Neural progenitor cell (in vitro differentiated cells): Measurements from ENCODE around the gene ENTREP3. TPM values are rescaled to one million over a fixed set of nuclear protein-coding genes. Genes with fewer than 3 reads are reported as not detected.

Experiments used
- DNase-seq: peaks from one replicate; pipeline ENCODE4 v3.0.0-alpha.2; 2016; ENCODE audit warnings: low spot score
- H2AFZ ChIP-seq: fragments of 200-600 bp; sonication (generic); replicated peaks from 2 replicates; pipeline ENCODE4 v1.6.1; 2016; ENCODE audit warnings: antibody characterized with exemption
- H3F3A ChIP-seq: fragments of 200-600 bp; sonication (generic); 2 replicates; pipeline ENCODE4 v1.6.1; 2016; ENCODE audit warnings: antibody characterized with exemption, low read depth
- H3K27ac ChIP-seq: fragments of 200-600 bp; sonication (generic); 2 replicates; pipeline ENCODE4 v1.5.1; 2016; ENCODE audit warnings: mild to moderate bottlenecking
- H3K27me3 ChIP-seq: fragments of 200-600 bp; sonication (generic); 2 replicates; pipeline ENCODE4 v1.6.1; 2016; ENCODE audit warnings: mild to moderate bottlenecking, moderate library complexity
- H3K36me3 ChIP-seq: fragments of 200-600 bp; sonication (generic); 2 replicates; pipeline ENCODE4 v1.5.1; 2016
- H3K4me1 ChIP-seq: fragments of 200-600 bp; sonication (generic); 2 replicates; pipeline ENCODE4 v1.6.1; 2016; ENCODE audit warnings: mixed run types
- H3K4me2 ChIP-seq: fragments of 200-600 bp; sonication (generic); 2 replicates; pipeline ENCODE4 v1.6.1; 2016
- H3K4me3 ChIP-seq: fragments of 200-600 bp; sonication (generic); 2 replicates; pipeline ENCODE4 v1.5.1; 2016
- H3K79me2 ChIP-seq: fragments of 200-600 bp; sonication (generic); 2 replicates; pipeline ENCODE4 v1.6.1; 2016; ENCODE audit warnings: low read depth
- H3K9ac ChIP-seq: fragments of 200-600 bp; sonication (generic); 2 replicates; pipeline ENCODE4 v1.6.1; 2016
- H3K9me3 ChIP-seq: fragments of 200-600 bp; sonication (generic); 2 replicates; pipeline ENCODE4 v1.5.1; 2016; ENCODE audit warnings: low read depth
- H4K20me1 ChIP-seq: fragments of 200-600 bp; sonication (generic); 2 replicates; pipeline ENCODE4 v1.6.1; 2016; ENCODE audit warnings: low read depth
- H3K27ac Mint-ChIP-seq: 3 replicates; pipeline ENCODE4 v1.8.0; 2021; ENCODE audit warnings: mixed read lengths
- H3K27me3 Mint-ChIP-seq: 2 replicates; pipeline ENCODE4 v1.8.0; 2022; ENCODE audit warnings: low read depth, mild to moderate bottlenecking, inconsistent platforms, moderate library complexity, mixed read lengths; ENCODE audit not compliant: insufficient read depth
- H3K36me3 Mint-ChIP-seq: 3 replicates; pipeline ENCODE4 v1.8.0; 2021; ENCODE audit warnings: mixed read lengths
- H3K4me1 Mint-ChIP-seq: 3 replicates; pipeline ENCODE4 v1.8.0; 2021; ENCODE audit warnings: mixed read lengths
- H3K4me3 Mint-ChIP-seq: 3 replicates; pipeline ENCODE4 v1.8.0; 2021; ENCODE audit warnings: mild to moderate bottlenecking, moderate library complexity, mixed read lengths
- H3K9me3 Mint-ChIP-seq: 3 replicates; pipeline ENCODE4 v1.8.0; 2020; ENCODE audit warnings: mixed read lengths
- CTCF ChIP-seq: fragments of 200-600 bp; sonication (generic); IDR thresholded peaks from 2 replicates; pipeline ENCODE4 v1.5.1; 2017; ENCODE audit warnings: antibody characterized with exemption, mild to moderate bottlenecking
- EZH2 ChIP-seq: fragments of 200-600 bp; sonication (generic); IDR thresholded peaks from 2 replicates; pipeline ENCODE4 v1.6.1; 2017; ENCODE audit warnings: antibody characterized with exemption, mild to moderate bottlenecking, moderate library complexity
- EZH2phosphoT487 ChIP-seq: fragments of 200-600 bp; sonication (generic); IDR thresholded peaks from 2 replicates; pipeline ENCODE4 v1.6.1; 2017; ENCODE audit warnings: antibody characterized with exemption
- total RNA-seq: library from RNA; depleted of rRNA; stranded (reverse); fragments of >200 nt; gene quantifications from 2 replicates; pipeline ENCODE4 v1.2.3, GENCODE V29; 2015; ENCODE audit warnings: low replicate concordance

The ENTREP3 gene
- total RNA-seq, 1 donor from 2014 or later: 4.8 TPM

GRCh38 chr1:155263067-155263466 is 7.8 kb upstream of the ENTREP3 start:
- Histone ChIP-seq H3K36me3 (peaks cover 12% of the 10 kb centered on the region), H2AFZ (no peak overlapping the region), H3K9ac (no peak overlapping the region), H3F3A (peaks cover 68% of the 10 kb centered on the region), H3K4me2 (no peak overlapping the region), H3K27me3 (no peaks in the 10 kb centered on the region), H3K79me2 (peaks cover 19% of the 10 kb centered on the region), H3K9me3 (no peaks in the 10 kb centered on the region), H3K27ac (no peak overlapping the region), H4K20me1 (peaks cover 8% of the 10 kb centered on the region), H3K4me1 (peaks cover 6% of the 10 kb centered on the region), H3K4me3 (no peak overlapping the region)
- no peak for TF ChIP-seq EZH2
- TF ChIP-seq CTCF: no peak
- no peak for TF ChIP-seq EZH2phosphoT487
- Mint-ChIP-seq H3K27me3 (peaks cover 13% of the 10 kb centered on the region), H3K9me3 (no peaks in the 10 kb centered on the region), H3K27ac (no peak overlapping the region), H3K4me3 (peak overlapping the region; percentile 97), H3K36me3 (peaks cover 34% of the 10 kb centered on the region), H3K4me1 (peaks cover 22% of the 10 kb centered on the region)
- no peak for DNase-seq

GRCh38 chr1:155261852-155262673 is 6.8 kb upstream of the ENTREP3 start, which contains the start of gene SCAMP3:
SCAMP3 (minus strand) TSS chr1:155262360; CDS start chr1:155262151, 209 bp downstream.
- Histone ChIP-seq H3K36me3 (peaks cover 6% of the 10 kb centered on the region), H3K9me3 (no peaks in the 10 kb centered on the region), H3F3A (peaks cover 57% of the 10 kb centered on the region), H3K27ac (peak within 1 kb of the TSS; percentile 62), H3K4me3 (peak within 1 kb of the TSS; percentile 62), H3K79me2 (peaks cover 19% of the 10 kb centered on the region), H3K9ac (peak within 1 kb of the TSS; percentile 58), H3K27me3 (no peaks in the 10 kb centered on the region), H4K20me1 (no peaks in the 10 kb centered on the region), H3K4me1 (peaks cover 6% of the 10 kb centered on the region), H3K4me2 (peak within 1 kb of the TSS; percentile 81), H2AFZ (no peak within 1 kb of the TSS)
- H3K4me3 Mint-ChIP-seq: peak within 1 kb of the TSS; percentile 97
- H3K27ac Mint-ChIP-seq: peak within 1 kb of the TSS; percentile 96
- no peaks in the 10 kb centered on the region for H3K9me3 Mint-ChIP-seq
- peak; percentile 97 for DNase-seq
- H3K4me1 Mint-ChIP-seq: peaks cover 22% of the 10 kb centered on the region
- H3K36me3 Mint-ChIP-seq: peaks cover 31% of the 10 kb centered on the region
- H3K27me3 Mint-ChIP-seq: peaks cover 13% of the 10 kb centered on the region
- TF ChIP-seq EZH2phosphoT487 (no peak), EZH2 (no peak), CTCF (no peak)

GRCh38 chr1:155261493-155261851 is 6.2 kb upstream of the ENTREP3 start:
- no peak overlapping the region for H2AFZ ChIP-seq
- TF ChIP-seq CTCF: peak; percentile 27
- TF ChIP-seq EZH2phosphoT487: no peak
- H3K36me3 Mint-ChIP-seq: peaks cover 33% of the 10 kb centered on the region

More at GRCh38 chr1:155261493-155261851, 6.2 kb upstream of the ENTREP3 start:
- H3F3A ChIP-seq: peaks cover 56% of the 10 kb centered on the region
- H4K20me1 ChIP-seq: no peaks in the 10 kb centered on the region
- peaks cover 19% of the 10 kb centered on the region for H3K79me2 ChIP-seq
- H3K4me3 ChIP-seq: peak overlapping the region; percentile 62
- H3K9ac ChIP-seq: peak overlapping the region; percentile 58
- peak overlapping the region; percentile 81 for H3K4me2 ChIP-seq
- Mint-ChIP-seq H3K4me3 (peak overlapping the region; percentile 97), H3K27ac (no peak overlapping the region), H3K9me3 (no peaks in the 10 kb centered on the region), H3K27me3 (peaks cover 13% of the 10 kb centered on the region), H3K4me1 (peaks cover 24% of the 10 kb centered on the region)
- H3K36me3 ChIP-seq: peaks cover 5% of the 10 kb centered on the region
- H3K9me3 ChIP-seq: no peaks in the 10 kb centered on the region
- peaks cover 6% of the 10 kb centered on the region for H3K4me1 ChIP-seq
- H3K27me3 ChIP-seq: no peaks in the 10 kb centered on the region
- H3K27ac ChIP-seq: no peak overlapping the region
- DNase-seq: no peak
